ENCODE data around the gene SLC25A38. TPM values are rescaled to one million over a fixed set of nuclear protein-coding genes. Genes with fewer than 3 reads are reported as not detected.

SLC25A38 gene
- total and polyA plus RNA-seq, 2 experiments from 2014 or later: 19.8 to 61.9 TPM

DNA sequence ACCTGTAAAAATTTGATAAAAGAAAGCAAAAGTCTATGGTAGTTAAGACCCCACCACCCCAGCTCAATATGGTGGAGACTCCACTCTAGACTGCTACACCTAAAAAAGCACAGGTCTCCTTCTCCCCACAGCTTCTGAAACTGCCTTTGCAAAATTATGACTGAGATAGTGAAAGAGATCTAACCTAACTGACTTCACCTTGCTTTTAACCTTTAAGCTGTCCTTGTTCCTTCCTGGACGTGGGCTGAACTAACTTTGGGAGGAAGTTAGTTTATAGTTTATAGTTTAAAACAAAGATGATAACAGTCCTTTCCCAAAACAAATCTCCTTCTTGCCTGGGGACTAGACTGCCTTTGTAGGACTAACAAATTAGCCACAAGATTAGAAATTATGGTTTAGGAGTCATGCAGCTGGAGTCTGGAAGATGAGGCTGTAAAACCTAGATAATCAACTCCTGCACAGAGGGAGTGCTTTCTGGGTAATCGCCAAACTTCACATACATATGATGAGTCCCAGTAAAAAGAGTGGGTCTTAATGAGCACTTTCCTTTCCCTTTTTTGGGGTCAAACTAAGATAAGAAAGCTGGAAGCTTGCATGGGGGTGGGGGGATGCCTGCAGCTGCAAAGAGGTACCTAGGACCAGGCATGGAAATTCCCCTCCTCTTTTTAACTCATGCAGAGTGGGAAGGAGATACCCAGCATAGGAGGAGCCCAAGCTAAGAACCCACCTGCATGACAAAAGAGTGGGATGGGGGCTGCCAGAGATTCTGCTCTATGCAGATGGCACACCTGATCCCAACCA, 36.2 kb upstream of the SLC25A38 start:
- Histone ChIP-seq H3K4me3 (no peak overlapping the region), H3K9me2 (ENCODE audit: insufficient read depth) (peaks cover 3% of the 10 kb centered on the region; the same call in 1 of the 2 replicates), H3K36me3 (ENCODE audit: insufficient read depth) (no peaks in the 10 kb centered on the region), H3K79me2 (replicated peaks; ENCODE audit: insufficient read depth) (no peaks in the 10 kb centered on the region), H3F3A (replicated peaks; ENCODE audit: low read depth) (no peaks in the 10 kb centered on the region), H4K20me1 (replicated peaks; ENCODE audit: insufficient read depth) (no peaks in the 10 kb centered on the region), H2AFZ (peak overlapping the region; percentile 68), H3K4me1 (ENCODE audit: insufficient read depth) (peaks cover 15% of the 10 kb centered on the region), H3K27ac (ENCODE audit: low read depth) (no peak overlapping the region), H3K4me2 (peak overlapping the region; percentile 64; the same call in 1 of the 2 replicates), H3K27me3 (ENCODE audit: insufficient read depth) (no peaks in the 10 kb centered on the region)
- no peaks in the 10 kb centered on the region for H3K9me3 Mint-ChIP-seq
- H3K4me1 Mint-ChIP-seq: peaks cover 20% of the 10 kb centered on the region
- no peaks in the 10 kb centered on the region for H3K36me3 Mint-ChIP-seq (ENCODE audit: low read depth)
- no peaks in the 10 kb centered on the region for H3K27me3 Mint-ChIP-seq (ENCODE audit: insufficient read depth, low read depth, poor library complexity)
- TF ChIP-seq EZH2phosphoT487 (IDR thresholded peaks at IDR 0.05; ENCODE audit: unreplicated experiment): no peak
- TF ChIP-seq, protein P1, sequence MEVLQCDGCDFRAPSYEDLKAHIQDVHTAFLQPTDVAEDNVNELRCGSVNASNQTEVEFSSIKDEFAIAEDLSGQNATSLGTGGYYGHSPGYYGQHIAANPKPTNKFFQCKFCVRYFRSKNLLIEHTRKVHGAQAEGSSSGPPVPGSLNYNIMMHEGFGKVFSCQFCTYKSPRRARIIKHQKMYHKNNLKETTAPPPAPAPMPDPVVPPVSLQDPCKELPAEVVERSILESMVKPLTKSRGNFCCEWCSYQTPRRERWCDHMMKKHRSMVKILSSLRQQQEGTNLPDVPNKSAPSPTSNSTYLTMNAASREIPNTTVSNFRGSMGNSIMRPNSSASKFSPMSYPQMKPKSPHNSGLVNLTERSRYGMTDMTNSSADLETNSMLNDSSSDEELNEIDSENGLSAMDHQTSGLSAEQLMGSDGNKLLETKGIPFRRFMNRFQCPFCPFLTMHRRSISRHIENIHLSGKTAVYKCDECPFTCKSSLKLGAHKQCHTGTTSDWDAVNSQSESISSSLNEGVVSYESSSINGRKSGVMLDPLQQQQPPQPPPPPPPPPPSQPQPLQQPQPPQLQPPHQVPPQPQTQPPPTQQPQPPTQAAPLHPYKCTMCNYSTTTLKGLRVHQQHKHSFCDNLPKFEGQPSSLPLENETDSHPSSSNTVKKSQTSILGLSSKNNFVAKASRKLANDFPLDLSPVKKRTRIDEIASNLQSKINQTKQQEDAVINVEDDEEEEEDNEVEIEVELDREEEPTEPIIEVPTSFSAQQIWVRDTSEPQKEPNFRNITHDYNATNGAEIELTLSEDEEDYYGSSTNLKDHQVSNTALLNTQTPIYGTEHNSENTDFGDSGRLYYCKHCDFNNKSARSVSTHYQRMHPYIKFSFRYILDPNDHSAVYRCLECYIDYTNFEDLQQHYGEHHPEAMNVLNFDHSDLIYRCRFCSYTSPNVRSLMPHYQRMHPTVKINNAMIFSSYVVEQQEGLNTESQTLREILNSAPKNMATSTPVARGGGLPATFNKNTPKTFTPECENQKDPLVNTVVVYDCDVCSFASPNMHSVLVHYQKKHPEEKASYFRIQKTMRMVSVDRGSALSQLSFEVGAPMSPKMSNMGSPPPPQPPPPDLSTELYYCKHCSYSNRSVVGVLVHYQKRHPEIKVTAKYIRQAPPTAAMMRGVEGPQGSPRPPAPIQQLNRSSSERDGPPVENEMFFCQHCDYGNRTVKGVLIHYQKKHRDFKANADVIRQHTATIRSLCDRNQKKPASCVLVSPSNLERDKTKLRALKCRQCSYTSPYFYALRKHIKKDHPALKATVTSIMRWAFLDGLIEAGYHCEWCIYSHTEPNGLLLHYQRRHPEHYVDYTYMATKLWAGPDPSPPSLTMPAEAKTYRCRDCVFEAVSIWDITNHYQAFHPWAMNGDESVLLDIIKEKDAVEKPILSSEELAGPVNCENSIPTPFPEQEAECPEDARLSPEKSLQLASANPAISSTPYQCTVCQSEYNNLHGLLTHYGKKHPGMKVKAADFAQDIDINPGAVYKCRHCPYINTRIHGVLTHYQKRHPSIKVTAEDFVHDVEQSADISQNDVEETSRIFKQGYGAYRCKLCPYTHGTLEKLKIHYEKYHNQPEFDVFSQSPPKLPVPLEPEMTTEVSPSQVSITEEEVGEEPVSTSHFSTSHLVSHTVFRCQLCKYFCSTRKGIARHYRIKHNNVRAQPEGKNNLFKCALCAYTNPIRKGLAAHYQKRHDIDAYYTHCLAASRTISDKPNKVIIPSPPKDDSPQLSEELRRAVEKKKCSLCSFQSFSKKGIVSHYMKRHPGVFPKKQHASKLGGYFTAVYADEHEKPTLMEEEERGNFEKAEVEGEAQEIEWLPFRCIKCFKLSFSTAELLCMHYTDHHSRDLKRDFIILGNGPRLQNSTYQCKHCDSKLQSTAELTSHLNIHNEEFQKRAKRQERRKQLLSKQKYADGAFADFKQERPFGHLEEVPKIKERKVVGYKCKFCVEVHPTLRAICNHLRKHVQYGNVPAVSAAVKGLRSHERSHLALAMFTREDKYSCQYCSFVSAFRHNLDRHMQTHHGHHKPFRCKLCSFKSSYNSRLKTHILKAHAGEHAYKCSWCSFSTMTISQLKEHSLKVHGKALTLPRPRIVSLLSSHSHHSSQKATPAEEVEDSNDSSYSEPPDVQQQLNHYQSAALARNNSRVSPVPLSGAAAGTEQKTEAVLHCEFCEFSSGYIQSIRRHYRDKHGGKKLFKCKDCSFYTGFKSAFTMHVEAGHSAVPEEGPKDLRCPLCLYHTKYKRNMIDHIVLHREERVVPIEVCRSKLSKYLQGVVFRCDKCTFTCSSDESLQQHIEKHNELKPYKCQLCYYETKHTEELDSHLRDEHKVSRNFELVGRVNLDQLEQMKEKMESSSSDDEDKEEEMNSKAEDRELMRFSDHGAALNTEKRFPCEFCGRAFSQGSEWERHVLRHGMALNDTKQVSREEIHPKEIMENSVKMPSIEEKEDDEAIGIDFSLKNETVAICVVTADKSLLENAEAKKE (CRISPR knock-in tag; IDR thresholded peaks at IDR 0.05): peak; percentile 66; the same call in 1 of the 2 replicates
- ATAC-seq: peak; percentile 90
- H3K4me3 Mint-ChIP-seq: no peak overlapping the region
- DNase-seq (ENCODE audit: low spot score): peak; percentile 28
- H3K27ac Mint-ChIP-seq: no peak overlapping the region

DNA sequence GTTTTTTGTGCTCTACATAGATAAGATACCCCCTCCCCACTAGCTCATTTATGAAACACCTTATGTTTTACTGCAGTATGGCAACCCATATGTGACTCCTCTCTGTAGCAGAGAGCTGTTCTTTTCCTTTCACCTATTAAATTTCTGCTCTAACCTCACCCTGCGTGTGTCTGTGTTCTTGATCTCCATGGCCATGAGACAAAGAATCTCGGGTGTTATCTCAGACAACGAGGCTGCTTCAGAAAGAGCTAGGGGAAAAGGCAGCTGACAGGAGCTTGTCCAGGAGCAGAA, 35.6 kb upstream of the SLC25A38 start:
- no peak overlapping the region; the same call in 1 of the 2 replicates for H3K27ac Mint-ChIP-seq
- H3K79me2 ChIP-seq (replicated peaks; ENCODE audit: insufficient read depth): no peaks in the 10 kb centered on the region
- no peak overlapping the region for H3K4me3 Mint-ChIP-seq
- peaks cover 3% of the 10 kb centered on the region; the same call in 1 of the 2 replicates for H3K9me2 ChIP-seq (ENCODE audit: insufficient read depth)
- no peaks in the 10 kb centered on the region for H3F3A ChIP-seq (replicated peaks; ENCODE audit: low read depth)
- H3K36me3 ChIP-seq (ENCODE audit: insufficient read depth): no peaks in the 10 kb centered on the region
- H3K27me3 Mint-ChIP-seq (ENCODE audit: insufficient read depth, low read depth, poor library complexity): no peaks in the 10 kb centered on the region
- peak overlapping the region; percentile 64 for H3K4me2 ChIP-seq
- H3K27ac ChIP-seq (ENCODE audit: low read depth): no peak overlapping the region
- 0 out of 2 replicates have a peak overlapping the region, but pooled peaks have one; percentile 5 for H3K4me3 ChIP-seq
- DNase-seq (ENCODE audit: low spot score) (no peak), ATAC-seq (peak; percentile 44; the same call in 2 of the 3 replicates)
- no peaks in the 10 kb centered on the region for H3K36me3 Mint-ChIP-seq (ENCODE audit: low read depth)
- H2AFZ ChIP-seq: peak overlapping the region; percentile 29
- peaks cover 20% of the 10 kb centered on the region for H3K4me1 Mint-ChIP-seq
- no peaks in the 10 kb centered on the region for H4K20me1 ChIP-seq (replicated peaks; ENCODE audit: insufficient read depth)
- peaks cover 15% of the 10 kb centered on the region for H3K4me1 ChIP-seq (ENCODE audit: insufficient read depth)
- H3K27me3 ChIP-seq (ENCODE audit: insufficient read depth): no peaks in the 10 kb centered on the region
- TF ChIP-seq ZNF331 (CRISPR knock-in tag; IDR thresholded peaks at IDR 0.05; ENCODE audit: low read depth): no peak
- H3K9me3 Mint-ChIP-seq: no peaks in the 10 kb centered on the region
